Measurements from ENCODE around the gene MEI1. TPM values are rescaled to one million over a fixed set of nuclear protein-coding genes. Genes with fewer than 3 reads are reported as not detected.

MEI1 gene
- total and polyA plus RNA-seq, 9 of the 15 experiments (the other 6 are each of a cell fraction or from before 2014, with no cell fraction given) = 0.08 to 0.68 (median 0.18) TPM; not detected in 2

GRCh38 chr22:41674846-41675340 is 24.4 kb upstream of the MEI1 start:
- CTCF ChIA-PET (ENCODE audit: low intra/inter-chr PET ratio) = no interaction called here
- Histone ChIP-seq H3K36me3 (ENCODE audit: control insufficient read depth, insufficient read depth, low read length) (peaks cover 72% of the 10 kb centered on the region), H3K4me2 (ENCODE audit: insufficient read depth, low read length) (no peak overlapping the region), H2AFZ (ENCODE audit: low read depth, low read length) (no peak overlapping the region), H3K4me1 (replicated peaks in 1 of 2; ENCODE audit: control insufficient read depth in 2 of 2, insufficient read depth in 2 of 2, low read length in 2 of 2) (no peaks in the 10 kb centered on the region; a peak in 1 of 5 replicates), H3K9me1 (ENCODE audit: control insufficient read depth, insufficient read depth, low read length) (no peaks in the 10 kb centered on the region), H3K4me3 (no peak overlapping the region), H3K9ac (ENCODE audit: insufficient read depth in 1 of 2, low read depth in 2 of 2, low read length in 2 of 2) (no peak overlapping the region), H3K79me2 (ENCODE audit: control insufficient read depth, insufficient read depth, low read length) (peaks cover 37% of the 10 kb centered on the region), H3K27ac (ENCODE audit: extremely low read depth, low read depth, low read length) (no peak overlapping the region), H3K27me3 (ENCODE audit: control insufficient read depth in 2 of 2, insufficient read depth in 2 of 2, low read length in 2 of 2) (no peaks in the 10 kb centered on the region), H4K20me1 (replicated peaks; ENCODE audit: control insufficient read depth, insufficient read depth, low read length) (peaks cover 6% of the 10 kb centered on the region), H3K9me3 (replicated peaks; ENCODE audit: control insufficient read depth, insufficient read depth, low read depth, low read length) (no peaks in the 10 kb centered on the region)
- intact Hi-C loops (cut with micrococcal nuclease) (no loop called here), in situ Hi-C loops (cut with MboI) (no loop called here)
- FAIRE-seq (no peak), ATAC-seq (no peak), DNase-seq (ENCODE audit: extremely low read depth in 1 of 4, low spot score in 3 of 4) (no peak)
- no TSS peak for BruUV-seq (replicated peaks)
- WGBS (ENCODE audit: insufficient coverage, low coverage, missing lambda C conversion rate) = 90% methylated on average over 9 of the region's 12 CpGs
- POLR2A ChIA-PET = interaction anchor here (1.2 kb wide), 1 partner anchor 15 kb away, joined by 4 read pairs; no protein-coding TSS in a partner anchor
- peak; percentile 35; the same call in 1 of the 2 replicates for TF ChIP-seq RBFOX2 (IDR thresholded peaks at IDR 0.05; ENCODE audit: low read depth, low read length)
- TF ChIP-seq NKRF (IDR thresholded peaks at IDR 0.05; ENCODE audit: borderline replicate concordance) = no peak

GRCh38 chr22:41676134-41676533 is 23.2 kb upstream of the MEI1 start:
- no TSS peak for BruUV-seq (replicated peaks)
- no peak for ATAC-seq
- WGBS (ENCODE audit: insufficient coverage, low coverage, missing lambda C conversion rate) = 78% methylated on average over 3 of the region's 4 CpGs
- ChIA-PET POLR2A (interaction anchor here (0.6 kb wide), 1 partner anchor 1762 kb away, joined by 3 read pairs; no protein-coding TSS in a partner anchor), CTCF (ENCODE audit: low intra/inter-chr PET ratio) (no interaction called here)
- Histone ChIP-seq H3K9me1 (ENCODE audit: control insufficient read depth, insufficient read depth, low read length) (no peaks in the 10 kb centered on the region), H3K4me2 (ENCODE audit: insufficient read depth, low read length) (no peak overlapping the region), H3K36me3 (ENCODE audit: control insufficient read depth, insufficient read depth, low read length) (peaks cover 78% of the 10 kb centered on the region), H3K79me2 (ENCODE audit: control insufficient read depth, insufficient read depth, low read length) (peaks cover 45% of the 10 kb centered on the region), H3K27ac (ENCODE audit: extremely low read depth, low read depth, low read length) (no peak overlapping the region), H3K9ac (ENCODE audit: insufficient read depth in 1 of 2, low read depth in 2 of 2, low read length in 2 of 2) (no peak overlapping the region), H3K27me3 (ENCODE audit: control insufficient read depth in 2 of 2, insufficient read depth in 2 of 2, low read length in 2 of 2) (no peaks in the 10 kb centered on the region), H3K4me3 (no peak overlapping the region), H3K9me3 (replicated peaks; ENCODE audit: control insufficient read depth, insufficient read depth, low read depth, low read length) (no peaks in the 10 kb centered on the region), H3K4me1 (replicated peaks in 1 of 2; ENCODE audit: control insufficient read depth in 2 of 2, insufficient read depth in 2 of 2, low read length in 2 of 2) (no peaks in the 10 kb centered on the region; a peak in 1 of 5 replicates), H2AFZ (ENCODE audit: low read depth, low read length) (no peak overlapping the region), H4K20me1 (replicated peaks; ENCODE audit: control insufficient read depth, insufficient read depth, low read length) (peaks cover 17% of the 10 kb centered on the region)
- no peak for FAIRE-seq
- DNase-seq (ENCODE audit: extremely low read depth in 1 of 4, low spot score in 3 of 4) = no peak
- intact Hi-C loops (cut with micrococcal nuclease) (no loop called here), in situ Hi-C loops (cut with MboI) (no loop called here)
- TF ChIP-seq BRD4 (IDR thresholded peaks at IDR 0.05) = no peak
- TF ChIP-seq C11orf30 (IDR thresholded peaks at IDR 0.05; ENCODE audit: low read depth) = no peak
- TF ChIP-seq CBX8 (IDR thresholded peaks at IDR 0.05; ENCODE audit: borderline replicate concordance, extremely low read depth, low read depth, low read length, poor library complexity, severe bottlenecking) = no peak
- no peak for TF ChIP-seq COPS2 (conservative IDR thresholded peaks at IDR 0.05)
- no peak for TF ChIP-seq PATZ1 (CRISPR knock-in tag; IDR thresholded peaks at IDR 0.05; ENCODE audit: borderline replicate concordance)
- TF ChIP-seq IRF1 (CRISPR knock-in tag; IDR thresholded peaks at IDR 0.05; ENCODE audit: borderline replicate concordance) = no peak
- TF ChIP-seq ZNF586 (CRISPR knock-in tag; conservative IDR thresholded peaks at IDR 0.05) = no peak
- no peak for TF ChIP-seq FOXA1 (IDR thresholded peaks at IDR 0.05; ENCODE audit: borderline replicate concordance)
- no peak for TF ChIP-seq SMARCB1 (IDR thresholded peaks at IDR 0.05; ENCODE audit: insufficient read length, low read depth)

All from K562 (cell line).